ENCODE data around the gene MTR. TPM values are rescaled to one million over a fixed set of nuclear protein-coding genes. Genes with fewer than 3 reads are reported as not detected.

The MTR gene
- total RNA-seq, 1 experiment from 2014 or later, result 27.5 TPM

DNA sequence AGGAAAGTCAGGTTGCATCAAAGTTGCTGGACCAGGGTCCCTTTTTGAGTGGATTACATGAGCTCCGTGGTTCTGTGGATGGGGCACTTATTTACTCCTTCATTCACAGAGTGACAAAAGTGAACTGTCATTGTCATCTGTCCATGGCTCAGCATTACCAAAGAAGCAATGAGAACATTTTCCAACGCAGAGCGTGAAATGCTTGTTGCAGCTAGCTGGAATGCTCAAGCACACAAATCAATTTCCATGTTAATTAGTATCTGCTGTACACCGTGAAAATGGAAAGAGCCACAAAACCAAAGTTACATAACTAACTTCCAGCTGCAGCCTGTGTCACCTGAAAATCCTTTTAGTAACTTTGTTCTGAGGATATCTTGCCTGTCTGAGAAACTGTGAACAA, 130.3 kb downstream of the MTR start:
- ChIA-PET CTCF (no interaction called here), POLR2A (no interaction called here)
- peaks cover 29% of the 10 kb centered on the region for H3K9me3 Mint-ChIP-seq
- H3K27me3 Mint-ChIP-seq (ENCODE audit: low read depth), result peaks cover 3% of the 10 kb centered on the region; the same call in 1 of the 2 replicates
- no peak for TF ChIP-seq ZNF423 (CRISPR knock-in tag; IDR thresholded peaks at IDR 0.05)
- TF ChIP-seq ZNF263 (CRISPR knock-in tag; IDR thresholded peaks at IDR 0.05; ENCODE audit: low read depth), result no peak
- TF ChIP-seq, protein P1, sequence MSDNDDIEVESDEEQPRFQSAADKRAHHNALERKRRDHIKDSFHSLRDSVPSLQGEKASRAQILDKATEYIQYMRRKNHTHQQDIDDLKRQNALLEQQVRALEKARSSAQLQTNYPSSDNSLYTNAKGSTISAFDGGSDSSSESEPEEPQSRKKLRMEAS (CRISPR knock-in tag; IDR thresholded peaks at IDR 0.05), result no peak
- TF ChIP-seq, protein P2, sequence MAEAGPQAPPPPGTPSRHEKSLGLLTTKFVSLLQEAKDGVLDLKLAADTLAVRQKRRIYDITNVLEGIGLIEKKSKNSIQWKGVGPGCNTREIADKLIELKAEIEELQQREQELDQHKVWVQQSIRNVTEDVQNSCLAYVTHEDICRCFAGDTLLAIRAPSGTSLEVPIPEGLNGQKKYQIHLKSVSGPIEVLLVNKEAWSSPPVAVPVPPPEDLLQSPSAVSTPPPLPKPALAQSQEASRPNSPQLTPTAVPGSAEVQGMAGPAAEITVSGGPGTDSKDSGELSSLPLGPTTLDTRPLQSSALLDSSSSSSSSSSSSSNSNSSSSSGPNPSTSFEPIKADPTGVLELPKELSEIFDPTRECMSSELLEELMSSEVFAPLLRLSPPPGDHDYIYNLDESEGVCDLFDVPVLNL (CRISPR knock-in tag; IDR thresholded peaks at IDR 0.05; ENCODE audit: borderline replicate concordance, low read depth), result no peak
- TF ChIP-seq FOXK1 (CRISPR knock-in tag; IDR thresholded peaks at IDR 0.05), result no peak
- TF ChIP-seq RORB (CRISPR knock-in tag; IDR thresholded peaks at IDR 0.05), result no peak
- no peak for TF ChIP-seq TP53 (CRISPR knock-in tag; IDR thresholded peaks at IDR 0.05)
- TF ChIP-seq, protein P3, sequence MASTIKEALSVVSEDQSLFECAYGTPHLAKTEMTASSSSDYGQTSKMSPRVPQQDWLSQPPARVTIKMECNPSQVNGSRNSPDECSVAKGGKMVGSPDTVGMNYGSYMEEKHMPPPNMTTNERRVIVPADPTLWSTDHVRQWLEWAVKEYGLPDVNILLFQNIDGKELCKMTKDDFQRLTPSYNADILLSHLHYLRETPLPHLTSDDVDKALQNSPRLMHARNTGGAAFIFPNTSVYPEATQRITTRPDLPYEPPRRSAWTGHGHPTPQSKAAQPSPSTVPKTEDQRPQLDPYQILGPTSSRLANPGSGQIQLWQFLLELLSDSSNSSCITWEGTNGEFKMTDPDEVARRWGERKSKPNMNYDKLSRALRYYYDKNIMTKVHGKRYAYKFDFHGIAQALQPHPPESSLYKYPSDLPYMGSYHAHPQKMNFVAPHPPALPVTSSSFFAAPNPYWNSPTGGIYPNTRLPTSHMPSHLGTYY (CRISPR knock-in tag; IDR thresholded peaks at IDR 0.05), result no peak
- TF ChIP-seq CREM (CRISPR knock-in tag; IDR thresholded peaks at IDR 0.05), result no peak
- TF ChIP-seq, protein P4, sequence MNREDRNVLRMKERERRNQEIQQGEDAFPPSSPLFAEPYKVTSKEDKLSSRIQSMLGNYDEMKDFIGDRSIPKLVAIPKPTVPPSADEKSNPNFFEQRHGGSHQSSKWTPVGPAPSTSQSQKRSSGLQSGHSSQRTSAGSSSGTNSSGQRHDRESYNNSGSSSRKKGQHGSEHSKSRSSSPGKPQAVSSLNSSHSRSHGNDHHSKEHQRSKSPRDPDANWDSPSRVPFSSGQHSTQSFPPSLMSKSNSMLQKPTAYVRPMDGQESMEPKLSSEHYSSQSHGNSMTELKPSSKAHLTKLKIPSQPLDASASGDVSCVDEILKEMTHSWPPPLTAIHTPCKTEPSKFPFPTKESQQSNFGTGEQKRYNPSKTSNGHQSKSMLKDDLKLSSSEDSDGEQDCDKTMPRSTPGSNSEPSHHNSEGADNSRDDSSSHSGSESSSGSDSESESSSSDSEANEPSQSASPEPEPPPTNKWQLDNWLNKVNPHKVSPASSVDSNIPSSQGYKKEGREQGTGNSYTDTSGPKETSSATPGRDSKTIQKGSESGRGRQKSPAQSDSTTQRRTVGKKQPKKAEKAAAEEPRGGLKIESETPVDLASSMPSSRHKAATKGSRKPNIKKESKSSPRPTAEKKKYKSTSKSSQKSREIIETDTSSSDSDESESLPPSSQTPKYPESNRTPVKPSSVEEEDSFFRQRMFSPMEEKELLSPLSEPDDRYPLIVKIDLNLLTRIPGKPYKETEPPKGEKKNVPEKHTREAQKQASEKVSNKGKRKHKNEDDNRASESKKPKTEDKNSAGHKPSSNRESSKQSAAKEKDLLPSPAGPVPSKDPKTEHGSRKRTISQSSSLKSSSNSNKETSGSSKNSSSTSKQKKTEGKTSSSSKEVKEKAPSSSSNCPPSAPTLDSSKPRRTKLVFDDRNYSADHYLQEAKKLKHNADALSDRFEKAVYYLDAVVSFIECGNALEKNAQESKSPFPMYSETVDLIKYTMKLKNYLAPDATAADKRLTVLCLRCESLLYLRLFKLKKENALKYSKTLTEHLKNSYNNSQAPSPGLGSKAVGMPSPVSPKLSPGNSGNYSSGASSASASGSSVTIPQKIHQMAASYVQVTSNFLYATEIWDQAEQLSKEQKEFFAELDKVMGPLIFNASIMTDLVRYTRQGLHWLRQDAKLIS (CRISPR knock-in tag; IDR thresholded peaks at IDR 0.05; ENCODE audit: borderline replicate concordance), result no peak
- TF ChIP-seq, protein P5, sequence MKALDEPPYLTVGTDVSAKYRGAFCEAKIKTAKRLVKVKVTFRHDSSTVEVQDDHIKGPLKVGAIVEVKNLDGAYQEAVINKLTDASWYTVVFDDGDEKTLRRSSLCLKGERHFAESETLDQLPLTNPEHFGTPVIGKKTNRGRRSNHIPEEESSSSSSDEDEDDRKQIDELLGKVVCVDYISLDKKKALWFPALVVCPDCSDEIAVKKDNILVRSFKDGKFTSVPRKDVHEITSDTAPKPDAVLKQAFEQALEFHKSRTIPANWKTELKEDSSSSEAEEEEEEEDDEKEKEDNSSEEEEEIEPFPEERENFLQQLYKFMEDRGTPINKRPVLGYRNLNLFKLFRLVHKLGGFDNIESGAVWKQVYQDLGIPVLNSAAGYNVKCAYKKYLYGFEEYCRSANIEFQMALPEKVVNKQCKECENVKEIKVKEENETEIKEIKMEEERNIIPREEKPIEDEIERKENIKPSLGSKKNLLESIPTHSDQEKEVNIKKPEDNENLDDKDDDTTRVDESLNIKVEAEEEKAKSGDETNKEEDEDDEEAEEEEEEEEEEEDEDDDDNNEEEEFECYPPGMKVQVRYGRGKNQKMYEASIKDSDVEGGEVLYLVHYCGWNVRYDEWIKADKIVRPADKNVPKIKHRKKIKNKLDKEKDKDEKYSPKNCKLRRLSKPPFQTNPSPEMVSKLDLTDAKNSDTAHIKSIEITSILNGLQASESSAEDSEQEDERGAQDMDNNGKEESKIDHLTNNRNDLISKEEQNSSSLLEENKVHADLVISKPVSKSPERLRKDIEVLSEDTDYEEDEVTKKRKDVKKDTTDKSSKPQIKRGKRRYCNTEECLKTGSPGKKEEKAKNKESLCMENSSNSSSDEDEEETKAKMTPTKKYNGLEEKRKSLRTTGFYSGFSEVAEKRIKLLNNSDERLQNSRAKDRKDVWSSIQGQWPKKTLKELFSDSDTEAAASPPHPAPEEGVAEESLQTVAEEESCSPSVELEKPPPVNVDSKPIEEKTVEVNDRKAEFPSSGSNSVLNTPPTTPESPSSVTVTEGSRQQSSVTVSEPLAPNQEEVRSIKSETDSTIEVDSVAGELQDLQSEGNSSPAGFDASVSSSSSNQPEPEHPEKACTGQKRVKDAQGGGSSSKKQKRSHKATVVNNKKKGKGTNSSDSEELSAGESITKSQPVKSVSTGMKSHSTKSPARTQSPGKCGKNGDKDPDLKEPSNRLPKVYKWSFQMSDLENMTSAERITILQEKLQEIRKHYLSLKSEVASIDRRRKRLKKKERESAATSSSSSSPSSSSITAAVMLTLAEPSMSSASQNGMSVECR (CRISPR knock-in tag; IDR thresholded peaks at IDR 0.05; ENCODE audit: borderline replicate concordance), result no peak
- no peak for TF ChIP-seq SOX15 (CRISPR knock-in tag; IDR thresholded peaks at IDR 0.05)
- TF ChIP-seq NR1H2 (CRISPR knock-in tag; IDR thresholded peaks at IDR 0.05), result no peak
- no peak for ATAC-seq
- no peak overlapping the region for H3K4me3 Mint-ChIP-seq
- H3K36me3 Mint-ChIP-seq, result peaks cover 6% of the 10 kb centered on the region; the same call in 1 of the 2 replicates
- no peak for DNase-seq (ENCODE audit: low spot score)
- no peak overlapping the region for H3K27ac Mint-ChIP-seq
- H3K4me1 Mint-ChIP-seq, result no peaks in the 10 kb centered on the region

DNA sequence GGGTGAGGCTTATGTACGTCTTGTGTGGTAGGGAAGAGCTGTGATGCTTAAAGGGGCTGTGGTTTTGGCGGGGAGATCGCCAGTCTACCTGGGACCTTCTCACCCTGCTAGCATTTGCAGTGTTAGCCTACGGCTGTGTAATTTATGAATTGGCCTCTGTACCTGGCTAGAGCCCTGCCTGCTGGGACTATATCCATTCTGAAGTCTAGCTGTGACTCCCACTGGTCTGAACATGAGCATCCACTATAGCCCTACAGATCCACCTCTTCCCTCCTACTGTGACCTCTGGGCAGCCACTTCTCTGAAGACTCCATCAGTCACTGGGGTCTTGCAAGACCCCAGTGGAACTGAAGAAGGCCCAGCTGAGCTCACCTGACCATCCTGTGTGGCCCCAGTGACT, 135.4 kb downstream of the MTR start:
- ATAC-seq (no peak), DNase-seq (ENCODE audit: low spot score) (no peak)
- Mint-ChIP-seq H3K36me3 (peaks cover 6% of the 10 kb centered on the region; the same call in 1 of the 2 replicates), H3K9me3 (peaks cover 40% of the 10 kb centered on the region), H3K27me3 (ENCODE audit: low read depth) (0 out of 2 replicates have a peak, but pooled peaks cover 3% of the 10 kb centered on the region), H3K4me3 (no peak overlapping the region), H3K27ac (no peak overlapping the region), H3K4me1 (no peaks in the 10 kb centered on the region)
- POLR2A ChIA-PET, result no interaction called here
- CTCF ChIA-PET, result no interaction called here
- TF ChIP-seq ZNF121 (CRISPR knock-in tag; IDR thresholded peaks at IDR 0.05) (no peak), JUN (CRISPR knock-in tag; IDR thresholded peaks at IDR 0.05) (no peak), NR1H2 (CRISPR knock-in tag; IDR thresholded peaks at IDR 0.05) (no peak), NR2C2 (CRISPR knock-in tag; IDR thresholded peaks at IDR 0.05) (no peak)
- TF ChIP-seq, protein P6, sequence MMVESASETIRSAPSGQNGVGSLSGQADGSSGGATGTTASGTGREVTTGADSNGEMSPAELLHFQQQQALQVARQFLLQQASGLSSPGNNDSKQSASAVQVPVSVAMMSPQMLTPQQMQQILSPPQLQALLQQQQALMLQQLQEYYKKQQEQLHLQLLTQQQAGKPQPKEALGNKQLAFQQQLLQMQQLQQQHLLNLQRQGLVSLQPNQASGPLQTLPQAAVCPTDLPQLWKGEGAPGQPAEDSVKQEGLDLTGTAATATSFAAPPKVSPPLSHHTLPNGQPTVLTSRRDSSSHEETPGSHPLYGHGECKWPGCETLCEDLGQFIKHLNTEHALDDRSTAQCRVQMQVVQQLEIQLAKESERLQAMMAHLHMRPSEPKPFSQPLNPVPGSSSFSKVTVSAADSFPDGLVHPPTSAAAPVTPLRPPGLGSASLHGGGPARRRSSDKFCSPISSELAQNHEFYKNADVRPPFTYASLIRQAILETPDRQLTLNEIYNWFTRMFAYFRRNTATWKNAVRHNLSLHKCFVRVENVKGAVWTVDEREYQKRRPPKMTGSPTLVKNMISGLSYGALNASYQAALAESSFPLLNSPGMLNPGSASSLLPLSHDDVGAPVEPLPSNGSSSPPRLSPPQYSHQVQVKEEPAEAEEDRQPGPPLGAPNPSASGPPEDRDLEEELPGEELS (CRISPR knock-in tag; IDR thresholded peaks at IDR 0.05), result no peak
- TF ChIP-seq, protein P7, sequence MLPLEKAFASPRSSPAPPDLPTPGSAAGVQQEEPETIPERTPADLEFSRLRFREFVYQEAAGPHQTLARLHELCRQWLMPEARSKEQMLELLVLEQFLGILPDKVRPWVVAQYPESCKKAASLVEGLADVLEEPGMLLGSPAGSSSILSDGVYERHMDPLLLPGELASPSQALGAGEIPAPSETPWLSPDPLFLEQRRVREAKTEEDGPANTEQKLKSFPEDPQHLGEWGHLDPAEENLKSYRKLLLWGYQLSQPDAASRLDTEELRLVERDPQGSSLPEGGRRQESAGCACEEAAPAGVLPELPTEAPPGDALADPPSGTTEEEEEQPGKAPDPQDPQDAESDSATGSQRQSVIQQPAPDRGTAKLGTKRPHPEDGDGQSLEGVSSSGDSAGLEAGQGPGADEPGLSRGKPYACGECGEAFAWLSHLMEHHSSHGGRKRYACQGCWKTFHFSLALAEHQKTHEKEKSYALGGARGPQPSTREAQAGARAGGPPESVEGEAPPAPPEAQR (CRISPR knock-in tag; IDR thresholded peaks at IDR 0.05), result no peak
- TF ChIP-seq, protein P8, sequence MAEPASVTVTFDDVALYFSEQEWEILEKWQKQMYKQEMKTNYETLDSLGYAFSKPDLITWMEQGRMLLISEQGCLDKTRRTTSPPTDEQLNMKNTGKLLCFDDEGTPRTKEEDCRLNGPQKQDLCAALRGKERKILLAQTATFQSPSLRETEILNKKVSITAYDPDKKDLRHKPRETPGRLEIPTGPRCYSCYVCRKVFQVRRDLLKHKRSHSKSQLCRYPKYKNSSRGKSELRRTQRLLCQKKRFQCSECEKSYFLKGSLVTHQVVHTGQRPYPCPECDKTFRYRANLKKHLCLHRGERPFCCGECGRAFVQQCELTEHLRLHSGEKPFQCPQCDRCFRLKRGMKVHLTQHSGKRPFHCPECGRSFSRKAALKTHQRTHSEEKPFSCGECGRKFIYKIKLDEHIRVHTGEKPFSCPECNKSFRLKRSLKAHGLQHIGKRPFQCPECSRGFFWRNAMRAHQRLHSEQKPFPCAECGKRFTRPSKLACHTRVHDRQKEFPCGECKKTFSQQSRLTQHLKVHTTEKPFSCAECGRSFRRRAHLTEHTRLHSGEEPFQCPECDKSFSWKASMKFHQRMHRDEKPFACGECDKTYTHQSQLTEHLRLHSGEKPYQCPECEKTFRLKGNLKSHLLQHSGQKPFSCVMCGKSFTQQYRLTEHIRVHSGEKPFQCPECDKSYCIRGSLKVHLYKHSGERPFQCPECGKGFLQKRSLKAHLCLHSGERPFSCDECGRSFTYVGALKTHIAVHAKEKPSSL (CRISPR knock-in tag; conservative IDR thresholded peaks at IDR 0.05), result no peak

Data from WTC11 (cell line).